Measurements from ENCODE around the gene C15orf62. TPM values are rescaled to one million over a fixed set of nuclear protein-coding genes. Genes with fewer than 3 reads are reported as not detected.

Gene C15orf62
- total RNA-seq, 4 donors from 2014 or later = 31.2 to 58.4 (median 40.2) TPM

DNA sequence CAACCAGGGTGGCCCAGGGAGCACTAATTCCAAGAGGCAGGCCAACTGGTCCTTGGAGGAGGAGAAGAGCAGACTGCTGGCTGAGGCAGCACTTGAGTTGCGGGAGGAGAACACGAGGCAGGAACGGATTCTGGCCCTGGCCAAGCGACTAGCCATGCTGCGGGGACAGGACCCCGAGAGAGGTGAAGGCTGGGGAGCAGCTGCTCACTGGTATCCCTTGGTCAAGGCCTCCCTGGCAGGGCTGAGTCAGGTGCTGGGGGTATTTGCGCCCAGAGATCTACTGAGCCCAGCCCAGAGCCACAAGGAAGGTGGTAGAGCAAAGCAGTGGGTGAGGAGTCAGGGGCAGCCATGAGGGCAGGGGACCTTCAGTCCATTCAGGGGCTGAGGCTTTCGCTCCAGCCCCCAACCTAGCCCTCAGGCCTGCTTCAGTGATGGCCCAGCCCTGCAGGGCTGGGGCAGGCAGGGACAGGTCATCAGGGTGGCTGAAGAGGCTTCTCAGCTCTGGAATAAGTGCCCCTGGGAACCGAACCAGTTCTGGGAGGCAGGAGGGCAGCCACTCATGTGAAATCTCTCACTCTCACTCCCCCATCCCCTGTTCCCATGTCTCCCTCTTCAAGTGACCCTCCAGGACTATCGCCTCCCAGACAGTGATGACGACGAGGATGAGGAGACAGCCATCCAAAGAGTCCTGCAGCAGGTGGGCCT is 43.1 kb downstream of the C15orf62 start:
- no peak for TF ChIP-seq POLR2A (IDR thresholded peaks at IDR 0.05)
- TF ChIP-seq, protein P1, sequence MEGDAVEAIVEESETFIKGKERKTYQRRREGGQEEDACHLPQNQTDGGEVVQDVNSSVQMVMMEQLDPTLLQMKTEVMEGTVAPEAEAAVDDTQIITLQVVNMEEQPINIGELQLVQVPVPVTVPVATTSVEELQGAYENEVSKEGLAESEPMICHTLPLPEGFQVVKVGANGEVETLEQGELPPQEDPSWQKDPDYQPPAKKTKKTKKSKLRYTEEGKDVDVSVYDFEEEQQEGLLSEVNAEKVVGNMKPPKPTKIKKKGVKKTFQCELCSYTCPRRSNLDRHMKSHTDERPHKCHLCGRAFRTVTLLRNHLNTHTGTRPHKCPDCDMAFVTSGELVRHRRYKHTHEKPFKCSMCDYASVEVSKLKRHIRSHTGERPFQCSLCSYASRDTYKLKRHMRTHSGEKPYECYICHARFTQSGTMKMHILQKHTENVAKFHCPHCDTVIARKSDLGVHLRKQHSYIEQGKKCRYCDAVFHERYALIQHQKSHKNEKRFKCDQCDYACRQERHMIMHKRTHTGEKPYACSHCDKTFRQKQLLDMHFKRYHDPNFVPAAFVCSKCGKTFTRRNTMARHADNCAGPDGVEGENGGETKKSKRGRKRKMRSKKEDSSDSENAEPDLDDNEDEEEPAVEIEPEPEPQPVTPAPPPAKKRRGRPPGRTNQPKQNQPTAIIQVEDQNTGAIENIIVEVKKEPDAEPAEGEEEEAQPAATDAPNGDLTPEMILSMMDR (IDR thresholded peaks at IDR 0.05) = no peak
- intact Hi-C loops (cut with DNase I; ENCODE audit: low total_unique reads) = no loop called here
- 88 to 96% methylated on average over 12 of the region's 12 CpGs for whole genome bisulfite sequencing, 2 donors
- H3K4me3 ChIP-seq (ENCODE audit: low read depth, poor library complexity, severe bottlenecking) = no peak overlapping the region
- no peak for DNase-seq (ENCODE audit: low spot score in 2 of 2)

DNA sequence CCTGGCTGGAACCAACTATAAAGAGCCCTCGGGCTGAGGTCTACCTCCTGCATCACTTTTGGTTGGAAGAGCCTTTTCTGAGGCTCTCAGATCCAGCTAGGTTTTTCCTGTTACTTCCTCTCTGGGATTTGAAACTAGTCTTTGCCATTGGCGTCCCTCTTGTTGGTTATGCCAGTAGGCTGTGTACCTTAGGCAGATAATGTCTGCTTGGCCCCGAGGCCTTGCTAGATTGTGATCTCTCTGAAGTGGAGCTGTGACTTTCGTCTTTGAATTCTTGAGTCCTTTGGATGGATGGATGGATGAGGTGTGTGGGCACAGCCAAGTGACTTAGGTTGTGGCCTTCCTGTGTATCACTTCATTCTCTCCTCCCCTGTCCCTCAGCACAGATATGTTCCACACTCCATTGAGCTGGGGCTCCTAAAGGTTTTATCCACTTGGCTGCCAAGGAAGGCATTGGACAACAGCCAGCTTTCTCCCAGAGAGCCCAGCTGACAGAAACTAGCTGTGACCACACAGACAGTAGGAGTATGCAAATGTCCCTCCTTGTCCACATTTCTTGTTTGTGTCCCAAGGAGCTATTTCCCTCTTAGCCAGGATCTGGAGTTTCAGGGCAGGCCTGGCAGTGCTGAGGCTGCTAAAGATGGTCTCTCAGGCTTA is 45.4 kb downstream of the C15orf62 start:
- TF ChIP-seq POLR2A (IDR thresholded peaks at IDR 0.05) = no peak
- TF ChIP-seq, protein P1 (IDR thresholded peaks at IDR 0.05) = no peak
- DNase-seq (ENCODE audit: low spot score in 2 of 2) = no peak
- intact Hi-C loops (cut with DNase I; ENCODE audit: low total_unique reads) = no loop called here
- no peak overlapping the region for H3K4me3 ChIP-seq (ENCODE audit: low read depth, poor library complexity, severe bottlenecking)
- 75 to 78% methylated on average over 4 of the region's 4 CpGs for WGBS, 2 donors

DNA sequence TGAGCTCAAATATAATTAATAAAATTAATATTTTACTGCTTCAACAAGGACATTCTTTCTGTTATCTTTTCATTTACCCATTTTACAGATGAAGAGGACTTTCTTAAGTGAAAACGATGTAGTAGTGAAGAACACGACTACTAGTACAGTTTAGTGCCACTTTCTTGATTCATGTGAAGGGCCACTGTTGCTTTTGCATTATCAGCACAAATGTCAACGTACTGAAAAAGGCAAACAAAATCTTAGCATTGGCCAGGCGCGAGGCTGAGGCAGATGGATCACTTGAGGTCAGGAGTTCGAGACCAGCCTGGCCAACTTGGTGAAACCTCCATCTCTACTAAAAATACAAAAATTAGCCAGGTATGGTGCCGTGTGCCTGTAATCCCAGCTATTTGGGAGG is 49.3 kb downstream of the C15orf62 start:
- 89% methylated on average over 7 of the region's 7 CpGs for WGBS, 2 donors
- H3K4me3 ChIP-seq (ENCODE audit: low read depth, poor library complexity, severe bottlenecking) = no peak overlapping the region
- DNase-seq (ENCODE audit: low spot score in 2 of 2) = no peak
- intact Hi-C loops (cut with DNase I; ENCODE audit: low total_unique reads) = no loop called here
- no peak for TF ChIP-seq POLR2A (IDR thresholded peaks at IDR 0.05)
- TF ChIP-seq, protein P1 (IDR thresholded peaks at IDR 0.05) = no peak

DNA sequence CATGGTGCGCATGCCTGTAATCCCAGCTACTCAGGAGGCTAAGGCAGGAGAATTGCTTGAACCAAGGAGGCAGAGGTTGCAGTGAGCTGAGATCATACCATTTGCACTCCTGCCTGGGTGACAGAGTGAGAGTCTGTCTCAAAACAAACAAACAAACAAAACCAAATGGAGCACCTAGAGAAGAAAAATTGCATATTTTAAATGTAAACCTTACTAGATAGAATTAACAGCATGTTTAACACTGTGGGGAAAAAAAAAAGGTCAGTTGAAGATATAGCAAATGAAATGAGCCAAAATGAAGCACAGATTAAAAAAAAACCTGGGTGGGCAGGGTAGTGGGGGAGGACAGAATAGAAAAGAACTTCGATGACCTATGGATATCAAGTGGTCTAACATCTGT is 51.4 kb downstream of the C15orf62 start:
- DNase-seq (ENCODE audit: low spot score in 2 of 2) = no peak
- WGBS, 2 donors = 94 to 95% methylated on average over 2 of the region's 2 CpGs
- intact Hi-C loops (cut with DNase I; ENCODE audit: low total_unique reads) = no loop called here
- no peak overlapping the region for H3K4me3 ChIP-seq (ENCODE audit: low read depth, poor library complexity, severe bottlenecking)
- TF ChIP-seq, protein P1 (IDR thresholded peaks at IDR 0.05) = no peak
- no peak for TF ChIP-seq POLR2A (IDR thresholded peaks at IDR 0.05)

Other genes starting within 250 kb of the C15orf62 start
- 10 to 100 TPM in 3 of 4 donors, 1 to 10 TPM in 1; 9.4 to 30.6 (median 20.6) TPM for gene CCDC32, start 204.9 kb upstream of the C15orf62 start, total RNA-seq
- gene RPUSD2, start 200.7 kb upstream of the C15orf62 start, total RNA-seq = 10 to 100 TPM in 3 of 4 donors, 1 to 10 TPM in 1; 7.3 to 14.3 (median 12.2) TPM
- gene KNL1, start 175.7 kb upstream of the C15orf62 start, total RNA-seq = 1 to 10 TPM in 2 of 4 donors, under 1 TPM in 2; 0.69 to 2.7 (median 1.3) TPM
- 1 to 10 TPM in 1 of 4 donors, under 1 TPM in 3; 0.46 to 1.4 (median 0.68) TPM for gene RAD51, start 74.8 kb upstream of the C15orf62 start, total RNA-seq
- 10 to 100 TPM; 19.1 to 40.2 (median 32.3) TPM for gene RMDN3, start 14.7 kb upstream of the C15orf62 start, total RNA-seq
- 10 to 100 TPM; 59.8 to 97.7 (median 88.6) TPM for gene GCHFR, start 5.9 kb upstream of the C15orf62 start, total RNA-seq
- 10 to 100 TPM; 30.9 to 65.7 (median 35.4) TPM for gene ZFYVE19, start 37.1 kb downstream of the C15orf62 start, total RNA-seq
- gene DNAJC17, start 37.5 kb downstream of the C15orf62 start, total RNA-seq = 10 to 100 TPM; 16.5 to 53.1 (median 29.3) TPM
- 1 to 10 TPM in 2 of 4 donors, under 1 TPM in 1, not detected in 1; 0.65 to 4.8 (median 2.4) TPM for gene PPP1R14D, start 58.7 kb downstream of the C15orf62 start, total RNA-seq
- gene SPINT1, start 74.1 kb downstream of the C15orf62 start, total RNA-seq = 100 to 1,000 TPM; 428 to 515 (median 502) TPM
- gene RHOV, start 104.3 kb downstream of the C15orf62 start, total RNA-seq = 100 to 1,000 TPM in 1 of 4 donors, 10 to 100 TPM in 3; 78.5 to 111 (median 95.9) TPM
- gene VPS18, start 124.5 kb downstream of the C15orf62 start, total RNA-seq = 10 to 100 TPM; 15.4 to 29.9 (median 25.7) TPM
- 1 to 10 TPM; 4.0 to 8.3 (median 5.1) TPM for gene DLL4, start 159.4 kb downstream of the C15orf62 start, total RNA-seq
- gene CHAC1, start 183.5 kb downstream of the C15orf62 start, total RNA-seq = 10 to 100 TPM in 1 of 4 donors, 1 to 10 TPM in 1, under 1 TPM in 1, not detected in 1; 0.81 to 13.6 (median 4.4) TPM

Data from lower leg skin (tissue), 4 donors.